ENCODE data around the gene RIMS3. TPM values are rescaled to one million over a fixed set of nuclear protein-coding genes. Genes with fewer than 3 reads are reported as not detected.

RIMS3 gene
- total RNA-seq, 1 experiment from 2014 or later: 13.7 TPM

DNA sequence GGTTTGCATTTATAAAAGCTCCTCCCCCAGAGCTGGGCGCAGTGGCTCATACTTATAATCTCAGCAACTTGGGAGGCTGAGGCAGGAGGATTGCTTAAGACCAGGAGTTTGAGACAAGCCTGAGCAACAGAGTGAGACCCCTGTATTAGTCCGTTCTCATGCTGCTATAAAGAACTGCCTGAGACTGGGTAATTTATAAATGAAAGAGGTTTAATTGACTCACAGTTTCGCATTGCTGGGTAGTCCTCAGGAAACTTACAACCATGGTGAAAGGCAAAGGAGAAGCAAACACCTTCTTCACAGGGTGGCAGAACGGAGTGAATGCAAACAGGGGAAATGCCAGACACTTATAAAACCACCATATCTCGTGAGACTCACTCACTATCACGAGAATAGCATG is 81.5 kb downstream of the RIMS3 start:
- Mint-ChIP-seq H3K36me3 (ENCODE audit: insufficient read depth in 1 of 3, low read depth in 3 of 3) (no peaks in the 10 kb centered on the region), H3K4me3 (no peak overlapping the region), H3K9me3 (no peaks in the 10 kb centered on the region), H3K27ac (peak overlapping the region in 1 of 3 experiments; percentile 64; a peak in 1 of 7 replicates), H3K27me3 (ENCODE audit: low read depth) (peaks cover 3% of the 10 kb centered on the region), H3K4me1 (peaks cover 3 to 7% of the 10 kb centered on the region in 2 experiments; a peak in 3 of 4 replicates)
- Histone ChIP-seq H4K5ac (ENCODE audit: insufficient read length, low read depth, low read length) (no peak overlapping the region), H3K79me2 (ENCODE audit: insufficient read depth, low read length) (no peaks in the 10 kb centered on the region), H3K14ac (ENCODE audit: insufficient read depth, low read length) (no peak overlapping the region), H2BK120ac (ENCODE audit: low read depth, low read length, poor library complexity, severe bottlenecking) (no peak overlapping the region), H4K20me1 (ENCODE audit: control insufficient read depth, insufficient read depth, insufficient read length) (no peaks in the 10 kb centered on the region), H2BK5ac (ENCODE audit: insufficient read length, low read length) (no peak overlapping the region), H3K4ac (ENCODE audit: low read depth, low read length) (no peak overlapping the region), H4K8ac (replicated peaks; ENCODE audit: insufficient read length, low read depth, low read length) (no peak overlapping the region), H3K23ac (ENCODE audit: insufficient read length, low read depth, low read length) (no peak overlapping the region), H3K56ac (ENCODE audit: insufficient read length, low read depth, low read length) (no peak overlapping the region), H3K27ac (ENCODE audit: insufficient read length, low read depth, low read length) (no peak overlapping the region), H3K18ac (ENCODE audit: insufficient read length, low read depth, low read length) (no peak overlapping the region), H2AK5ac (ENCODE audit: insufficient read length, low read length) (no peak overlapping the region), H3K4me1 (ENCODE audit: insufficient read depth, low read length) (no peaks in the 10 kb centered on the region), H2BK20ac (ENCODE audit: low read depth, low read length, poor library complexity, severe bottlenecking) (no peak overlapping the region), H3K27me3 (ENCODE audit: insufficient read depth, low read length) (no peaks in the 10 kb centered on the region), H3K9ac (ENCODE audit: extremely low read depth, insufficient read length, low read length) (no peak overlapping the region), H2BK12ac (ENCODE audit: insufficient read length, low read depth, low read length) (no peak overlapping the region), H3K79me1 (ENCODE audit: insufficient read depth, low read depth, low read length, poor library complexity, severe bottlenecking) (no peaks in the 10 kb centered on the region), H4K91ac (ENCODE audit: insufficient read length, low read depth, low read length) (no peak overlapping the region), H3K4me2 (ENCODE audit: insufficient read depth, insufficient read length, low read length) (no peak overlapping the region), H3K23me2 (ENCODE audit: insufficient read length, low read depth, low read length, poor library complexity, severe bottlenecking) (no peaks in the 10 kb centered on the region), H3K9me3 (ENCODE audit: control insufficient read depth, low read depth, low read length) (no peaks in the 10 kb centered on the region), H2AFZ (ENCODE audit: low read length) (no peak overlapping the region), H2BK15ac (ENCODE audit: low read depth, low read length) (no peak overlapping the region), H3T11ph (ENCODE audit: low read length) (no peak overlapping the region)
- DNase-seq: no peak
- TF ChIP-seq, protein P1, sequence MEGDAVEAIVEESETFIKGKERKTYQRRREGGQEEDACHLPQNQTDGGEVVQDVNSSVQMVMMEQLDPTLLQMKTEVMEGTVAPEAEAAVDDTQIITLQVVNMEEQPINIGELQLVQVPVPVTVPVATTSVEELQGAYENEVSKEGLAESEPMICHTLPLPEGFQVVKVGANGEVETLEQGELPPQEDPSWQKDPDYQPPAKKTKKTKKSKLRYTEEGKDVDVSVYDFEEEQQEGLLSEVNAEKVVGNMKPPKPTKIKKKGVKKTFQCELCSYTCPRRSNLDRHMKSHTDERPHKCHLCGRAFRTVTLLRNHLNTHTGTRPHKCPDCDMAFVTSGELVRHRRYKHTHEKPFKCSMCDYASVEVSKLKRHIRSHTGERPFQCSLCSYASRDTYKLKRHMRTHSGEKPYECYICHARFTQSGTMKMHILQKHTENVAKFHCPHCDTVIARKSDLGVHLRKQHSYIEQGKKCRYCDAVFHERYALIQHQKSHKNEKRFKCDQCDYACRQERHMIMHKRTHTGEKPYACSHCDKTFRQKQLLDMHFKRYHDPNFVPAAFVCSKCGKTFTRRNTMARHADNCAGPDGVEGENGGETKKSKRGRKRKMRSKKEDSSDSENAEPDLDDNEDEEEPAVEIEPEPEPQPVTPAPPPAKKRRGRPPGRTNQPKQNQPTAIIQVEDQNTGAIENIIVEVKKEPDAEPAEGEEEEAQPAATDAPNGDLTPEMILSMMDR (conservative IDR thresholded peaks at IDR 0.05): no peak
- no CpG with 5 or more reads among the region's 6 CpGs for WGBS (ENCODE audit: extremely low coverage, insufficient read length, low lambda C conversion rate)
